Stimulated activated CD8-positive, alpha-beta memory T cell treated with anti-CD3 and anti-CD28 coated beads, Interleukin-15, amount 100 ng/mL, for 48 hours (primary cell): ENCODE measurements around the gene POU2F1.

Experiments
- DNase-seq, 2 donors: peaks; one replicate each; pipeline ENCODE4 v3.0.0-alpha.2; 2020; ENCODE audit warnings: low read depth in 2 of 2

The POU2F1 gene

DNA sequence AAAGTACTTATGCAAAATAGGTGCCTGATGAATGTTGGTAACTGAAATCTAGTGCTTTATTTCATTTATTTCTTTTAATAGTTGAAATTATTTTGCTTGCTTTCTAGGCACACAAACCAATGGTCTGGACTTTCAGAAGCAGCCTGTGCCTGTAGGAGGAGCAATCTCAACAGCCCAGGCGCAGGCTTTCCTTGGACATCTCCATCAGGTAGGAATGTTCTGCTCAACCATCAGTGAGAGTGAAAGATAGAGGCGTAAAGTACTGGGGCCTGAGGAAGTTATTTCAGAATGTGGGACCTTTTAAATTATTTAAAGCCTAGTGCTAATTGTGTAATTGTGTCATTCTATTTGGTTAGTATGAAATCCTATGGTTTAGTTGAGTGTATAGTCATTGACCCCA lies 144.7 kb downstream of the POU2F1 start:
- DNase-seq: no peak

DNA sequence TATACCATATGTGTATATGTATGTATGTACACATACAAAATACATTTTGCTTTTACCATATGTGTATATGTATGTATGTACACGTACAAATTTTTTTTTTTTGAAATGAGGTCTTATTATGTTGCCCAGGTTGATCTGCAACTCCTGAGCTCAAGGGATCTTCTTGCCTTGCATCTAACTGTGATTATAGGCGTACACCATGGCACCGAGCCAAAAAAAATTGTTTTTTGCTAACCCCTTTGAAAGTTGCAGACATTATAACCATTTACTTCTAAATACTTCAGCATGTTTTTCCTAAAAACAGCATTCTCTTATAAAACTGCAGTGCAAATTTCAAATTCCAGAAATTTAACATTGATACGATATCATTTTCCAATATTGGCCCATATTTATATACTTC lies 147.0 kb downstream of the POU2F1 start:
- no peak for DNase-seq

DNA sequence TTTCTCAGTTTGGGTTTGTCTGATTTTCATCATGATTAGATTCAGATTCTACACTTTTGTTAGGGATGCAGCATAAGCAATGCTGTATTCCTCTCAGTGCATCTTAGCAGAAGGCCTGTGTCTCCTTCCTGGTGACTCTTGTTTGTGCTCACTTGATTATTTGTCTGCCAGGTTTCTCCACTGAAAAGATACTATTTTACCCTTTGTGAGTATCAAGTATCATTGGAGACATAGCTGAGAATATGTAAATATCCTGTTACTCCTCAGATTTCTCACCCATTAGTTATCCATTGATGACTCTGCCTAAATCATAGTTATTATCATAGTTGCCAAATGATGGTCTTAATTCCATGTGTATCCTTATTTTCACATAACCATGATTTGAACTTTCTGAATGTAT lies 148.5 kb downstream of the POU2F1 start:
- no peak for DNase-seq

DNA sequence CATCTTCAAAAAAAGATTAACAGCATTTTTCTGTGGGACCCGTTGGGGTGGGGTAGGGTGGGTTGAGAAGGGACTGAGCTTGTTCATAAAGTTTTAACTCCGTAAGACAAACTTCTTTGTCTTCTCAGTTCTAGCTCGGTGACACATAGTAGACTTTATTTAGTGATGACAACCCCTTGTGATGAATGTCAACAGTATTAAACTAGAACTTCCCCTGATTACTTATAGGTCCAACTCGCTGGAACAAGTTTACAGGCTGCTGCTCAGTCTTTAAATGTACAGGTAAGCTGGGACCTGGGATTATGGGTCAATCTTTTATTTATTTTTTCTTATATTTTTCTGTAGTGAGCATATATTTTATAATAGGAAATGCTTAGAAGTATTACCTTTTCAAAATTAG lies 149.2 kb downstream of the POU2F1 start:
- no peak for DNase-seq

DNA sequence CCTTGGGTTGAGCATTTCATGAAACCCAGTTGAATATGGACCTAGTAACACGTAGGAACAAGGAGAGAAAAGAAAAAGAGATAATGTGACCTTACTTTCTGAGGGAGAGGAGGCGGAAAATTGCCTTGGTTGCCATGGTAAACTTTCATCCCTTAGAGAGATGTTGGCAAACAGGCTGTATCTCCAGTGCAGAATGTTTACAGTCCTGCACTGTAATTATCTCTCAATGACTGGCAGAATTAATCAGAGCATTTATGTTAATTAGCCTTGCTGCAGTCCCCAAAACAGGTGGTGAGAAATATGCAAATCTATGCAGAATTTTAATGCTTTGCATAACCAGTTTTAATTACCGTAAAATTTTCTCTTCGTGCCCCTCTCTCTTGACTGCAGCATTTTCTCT lies 150.3 kb downstream of the POU2F1 start:
- no peak for DNase-seq

DNA sequence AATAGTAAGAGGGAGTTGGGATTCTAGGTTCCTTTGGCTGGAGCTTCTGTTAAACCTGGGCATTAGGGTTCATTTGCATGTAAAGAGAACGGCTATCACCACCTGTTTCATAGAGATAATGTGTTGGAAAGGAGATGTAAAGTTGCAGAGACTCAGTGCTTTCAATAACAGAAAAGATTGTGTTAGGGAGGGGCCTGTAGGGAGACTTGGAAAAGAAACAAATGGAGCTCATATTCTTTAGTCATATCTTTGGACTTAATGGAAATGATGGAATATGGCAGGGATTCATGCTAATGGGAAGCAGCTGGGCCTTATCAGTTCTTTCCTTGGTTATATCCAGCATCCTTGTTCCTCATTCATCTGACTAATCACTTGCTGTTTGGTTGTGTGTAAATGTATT lies 152.7 kb downstream of the POU2F1 start:
- no peak for DNase-seq

DNA sequence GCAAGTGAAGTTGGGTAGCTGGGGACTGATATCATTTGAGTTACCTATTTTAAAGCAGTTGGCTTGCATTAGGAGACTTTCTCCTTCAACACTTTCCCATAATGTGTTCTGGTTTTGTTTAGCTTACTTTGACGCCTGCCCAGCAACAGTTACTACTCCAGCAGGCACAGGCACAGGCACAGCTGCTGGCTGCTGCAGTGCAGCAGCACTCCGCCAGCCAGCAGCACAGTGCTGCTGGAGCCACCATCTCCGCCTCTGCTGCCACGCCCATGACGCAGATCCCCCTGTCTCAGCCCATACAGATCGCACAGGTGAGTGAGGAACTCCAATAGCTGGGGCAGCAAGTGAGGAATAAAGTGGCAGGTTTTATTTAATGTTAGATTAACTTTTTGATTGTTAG lies 153.3 kb downstream of the POU2F1 start:
- DNase-seq: no peak

DNA sequence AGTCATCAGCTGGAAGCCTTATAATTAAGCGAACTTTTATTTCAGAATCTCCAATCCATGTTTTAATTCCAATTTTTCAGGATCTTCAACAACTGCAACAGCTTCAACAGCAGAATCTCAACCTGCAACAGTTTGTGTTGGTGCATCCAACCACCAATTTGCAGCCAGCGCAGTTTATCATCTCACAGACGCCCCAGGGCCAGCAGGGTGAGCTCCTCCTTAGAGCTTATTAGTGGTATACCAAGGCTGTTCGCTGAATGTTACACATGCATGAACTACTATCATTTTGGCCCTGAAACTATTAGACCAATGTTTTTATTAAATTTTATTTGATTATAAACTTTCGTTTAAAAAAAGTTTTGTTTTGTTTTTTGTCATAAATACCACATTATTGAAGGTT lies 155.3 kb downstream of the POU2F1 start:
- no peak for DNase-seq

DNA sequence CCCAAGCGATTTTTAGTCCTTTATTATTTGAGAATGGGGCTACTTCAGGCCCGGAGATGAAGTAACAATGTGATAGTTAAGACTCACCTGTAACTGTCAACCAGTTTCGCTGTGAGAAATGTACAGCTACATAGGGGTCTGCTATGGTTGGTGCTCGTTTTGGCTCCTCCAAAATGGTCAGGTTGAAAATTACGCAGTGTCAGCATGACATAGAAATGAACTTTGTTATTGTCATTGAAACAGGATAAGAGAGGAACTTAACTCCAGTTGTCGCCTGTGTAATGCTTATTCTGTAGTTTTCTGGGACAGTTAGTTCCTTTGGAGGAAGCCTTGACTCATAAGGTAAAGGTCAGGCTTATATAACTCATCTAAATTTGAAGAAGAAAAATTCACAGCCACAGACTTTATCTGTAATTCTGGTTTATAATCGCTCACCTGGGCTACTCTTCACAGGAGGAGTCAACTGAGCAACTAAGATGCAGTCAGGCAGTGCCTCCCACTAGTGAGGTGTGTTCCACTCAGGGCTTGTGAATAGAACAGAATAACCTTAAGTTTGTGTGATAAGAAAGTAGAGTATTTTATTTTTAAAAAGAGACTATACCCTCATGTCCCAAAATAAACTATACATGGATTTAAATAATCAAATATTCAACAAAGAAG lies 166.7 kb downstream of the POU2F1 start:
- no peak for DNase-seq

DNA sequence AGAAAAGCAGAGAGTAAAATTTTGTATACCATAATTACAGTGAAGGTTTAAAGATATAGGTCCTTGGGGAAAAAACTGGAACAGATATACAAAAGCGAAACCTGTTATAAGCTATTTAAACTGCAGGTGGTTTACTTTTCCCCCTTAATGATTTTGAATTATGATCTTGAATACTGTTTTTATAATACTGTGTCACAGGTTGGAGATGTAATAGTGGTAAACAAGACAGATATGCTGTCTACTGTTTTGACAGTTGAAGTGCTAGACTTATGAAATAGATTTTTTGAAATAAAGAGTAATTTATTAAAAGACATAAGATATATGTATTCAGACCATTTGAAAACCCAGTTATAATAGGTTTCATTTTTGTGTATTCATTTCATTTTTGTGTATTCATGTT lies 168.3 kb downstream of the POU2F1 start:
- DNase-seq: no peak

DNA sequence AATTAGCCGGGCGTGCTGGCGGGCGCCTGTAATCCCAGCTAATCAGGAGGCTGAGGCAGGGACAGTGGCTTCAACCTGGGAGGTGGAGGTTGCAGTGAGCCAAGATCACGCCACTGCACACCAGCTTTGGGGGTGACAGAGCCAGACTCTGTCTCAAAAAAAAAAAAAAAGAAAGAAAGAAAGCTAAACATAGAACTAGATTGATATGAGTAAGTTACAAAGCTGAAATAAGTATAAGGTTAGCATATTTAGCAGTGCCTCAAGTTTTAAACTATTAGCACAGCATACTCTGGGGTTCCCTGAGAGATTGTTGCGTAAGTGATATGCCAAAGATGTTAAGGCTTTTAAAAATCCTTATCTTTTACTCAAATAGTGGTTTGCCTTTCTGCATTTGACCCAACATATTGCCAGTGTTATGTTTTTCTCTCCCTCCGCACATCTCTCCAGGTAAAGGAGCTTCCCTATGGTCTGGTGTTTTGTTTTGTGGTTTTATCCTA lies 171.6 kb downstream of the POU2F1 start:
- DNase-seq: no peak

DNA sequence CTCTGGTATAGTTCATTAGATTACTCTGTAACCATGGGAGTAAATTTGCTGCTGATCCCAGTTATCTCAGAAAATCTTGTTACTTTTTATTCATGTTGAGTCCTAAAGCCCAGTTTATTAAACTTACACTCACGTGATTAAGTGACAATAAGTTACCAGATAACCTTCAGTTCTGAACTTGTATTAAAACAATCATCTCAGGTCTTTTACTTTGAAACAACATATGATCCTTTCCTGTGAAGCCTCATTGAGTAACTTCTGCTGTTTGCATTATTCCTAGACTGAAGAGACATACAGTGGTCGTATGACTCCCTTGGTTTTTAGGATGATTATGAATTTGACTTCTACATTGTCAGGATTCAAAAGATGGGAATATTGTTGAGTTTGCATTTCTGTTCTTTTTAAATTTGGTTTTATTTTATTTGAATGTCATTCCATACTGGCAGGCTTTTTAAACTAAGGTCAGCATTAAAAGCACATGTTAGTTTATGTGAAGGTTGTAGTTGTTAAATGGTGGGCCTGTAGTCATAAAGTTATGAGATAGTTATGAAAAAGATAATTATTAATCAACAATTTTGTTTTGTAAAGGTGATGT lies 179.8 kb downstream of the POU2F1 start:
- DNase-seq: no peak

DNA sequence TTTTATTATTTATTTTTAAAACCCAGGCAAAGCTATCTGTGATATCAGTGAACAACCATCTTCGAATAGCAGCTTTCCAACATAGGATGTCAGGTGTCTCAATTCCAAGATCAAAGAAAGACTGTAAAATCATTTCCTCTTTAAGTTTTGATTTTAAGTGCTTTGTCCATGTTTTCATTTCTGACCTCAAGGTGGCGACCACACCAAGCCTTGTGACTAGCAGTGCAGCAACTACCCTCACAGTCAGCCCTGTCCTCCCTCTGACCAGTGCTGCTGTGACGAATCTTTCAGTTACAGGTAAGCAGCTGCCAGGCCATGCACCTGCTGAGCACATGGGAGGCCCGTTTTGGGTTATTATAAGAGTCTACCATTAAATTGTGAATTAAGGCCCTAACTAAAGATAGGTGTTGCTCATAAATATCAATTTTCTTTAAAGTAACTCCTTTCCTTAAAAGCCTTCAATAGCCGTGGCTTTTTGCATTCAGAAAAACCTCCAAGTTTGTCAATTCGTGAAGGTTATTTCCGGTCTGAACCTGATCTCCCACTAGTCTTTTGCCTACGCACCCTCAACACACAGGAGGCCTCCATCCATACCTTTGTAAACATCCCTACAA lies 180.7 kb downstream of the POU2F1 start:
- DNase-seq: no peak

DNA sequence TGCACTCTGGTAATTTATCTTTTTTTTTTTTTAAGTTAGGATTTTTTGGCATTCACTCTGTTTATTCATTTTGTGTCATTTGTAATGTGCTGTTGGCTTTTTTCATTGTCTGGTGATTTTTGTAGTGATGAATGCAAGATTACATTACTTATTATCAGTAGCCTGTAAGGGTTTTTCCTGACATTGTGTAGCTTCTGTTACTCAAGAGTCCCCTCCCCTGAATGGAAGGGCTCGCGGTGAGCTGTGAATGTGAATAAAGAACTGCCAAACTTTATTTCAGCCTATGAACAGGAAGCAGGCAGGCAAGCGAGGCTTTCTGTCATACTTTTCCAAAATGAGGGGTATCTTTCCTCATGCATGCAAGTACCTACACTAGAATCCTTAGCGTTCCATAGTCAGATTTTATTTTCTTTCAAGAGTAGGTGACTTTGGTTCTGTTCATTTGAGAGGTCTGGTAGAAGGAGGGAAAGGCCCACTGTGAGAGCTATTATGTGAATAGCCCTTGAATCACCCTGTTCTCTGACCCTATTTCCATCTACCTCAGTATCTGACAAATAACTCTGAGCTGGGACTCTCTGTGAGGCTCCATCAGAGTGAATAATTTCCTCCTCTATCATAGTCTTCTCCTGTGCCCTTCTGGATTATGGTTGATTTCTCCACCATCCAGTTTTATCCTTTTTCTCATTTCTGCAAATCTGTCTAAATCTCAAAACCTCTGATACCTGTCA lies 183.6 kb downstream of the POU2F1 start:
- no peak for DNase-seq

DNA sequence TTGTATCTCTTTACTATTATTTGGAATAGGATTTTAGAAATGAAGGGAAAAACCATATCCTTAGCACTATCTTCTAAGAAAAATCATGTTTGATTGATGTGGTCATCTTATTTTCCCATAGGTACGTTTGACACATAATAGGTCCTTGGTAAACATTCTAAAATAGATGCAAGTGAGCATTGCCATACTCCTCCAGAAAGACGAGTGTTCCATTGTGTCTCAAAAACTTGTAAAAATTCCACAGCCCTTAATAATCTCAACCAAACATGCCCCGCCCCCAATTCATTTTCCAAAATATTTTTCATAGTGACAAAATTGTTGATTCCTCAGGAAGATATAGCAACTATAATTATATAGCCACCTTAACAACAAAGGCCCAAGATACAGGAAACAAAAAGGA lies 184.2 kb downstream of the POU2F1 start:
- DNase-seq: no peak

DNA sequence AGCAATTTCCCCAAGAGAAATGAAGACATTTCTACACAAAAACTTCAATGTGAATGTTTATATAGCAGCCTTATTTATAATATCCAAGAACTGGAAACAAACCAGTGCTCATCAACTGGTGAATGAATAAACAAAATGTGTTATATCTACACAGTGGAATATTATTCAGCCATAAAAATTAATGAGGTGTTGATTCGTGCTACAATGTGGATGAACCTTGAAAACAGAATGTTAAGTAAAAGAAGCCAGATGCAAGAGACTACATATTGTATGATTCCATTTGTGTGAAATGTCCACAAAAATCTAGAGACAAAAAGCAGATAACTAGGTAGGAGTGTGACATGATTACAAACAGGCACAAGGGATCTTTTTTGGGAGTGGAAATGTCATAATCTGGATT lies 187.7 kb downstream of the POU2F1 start:
- no peak for DNase-seq

DNA sequence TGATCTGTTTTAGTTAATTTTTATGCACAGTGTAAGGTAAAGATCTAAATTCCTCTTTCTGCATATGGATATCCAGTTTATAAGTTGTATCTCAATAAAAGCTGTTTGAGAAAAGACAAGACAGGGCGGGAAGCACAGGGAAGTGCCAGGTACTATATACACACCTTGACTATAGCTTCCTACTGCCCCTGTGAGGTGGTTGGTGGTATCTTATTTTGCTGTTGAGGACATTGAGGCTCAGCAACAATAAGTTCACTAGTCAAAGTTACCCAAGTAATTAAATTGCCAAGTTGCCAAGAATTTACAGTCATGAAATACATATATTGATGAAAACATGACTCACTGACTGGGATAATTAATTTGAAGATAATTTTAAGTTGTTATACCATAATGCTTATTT lies 188.5 kb downstream of the POU2F1 start:
- DNase-seq: no peak

DNA sequence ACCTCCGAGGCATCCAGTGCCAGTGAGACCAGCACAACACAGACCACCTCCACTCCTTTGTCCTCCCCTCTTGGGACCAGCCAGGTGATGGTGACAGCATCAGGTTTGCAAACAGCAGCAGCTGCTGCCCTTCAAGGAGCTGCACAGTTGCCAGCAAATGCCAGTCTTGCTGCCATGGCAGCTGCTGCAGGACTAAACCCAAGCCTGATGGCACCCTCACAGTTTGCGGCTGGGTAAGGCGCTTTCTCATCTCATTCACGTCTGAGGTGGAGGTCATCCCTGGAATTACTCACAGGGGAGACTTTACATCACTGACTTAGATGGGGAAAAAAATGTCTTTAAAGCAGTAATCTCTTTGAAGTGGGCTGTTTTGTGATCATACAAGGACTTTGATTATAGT lies 191.4 kb downstream of the POU2F1 start:
- peak in 1 of 2 donors; percentile 20 for DNase-seq

DNA sequence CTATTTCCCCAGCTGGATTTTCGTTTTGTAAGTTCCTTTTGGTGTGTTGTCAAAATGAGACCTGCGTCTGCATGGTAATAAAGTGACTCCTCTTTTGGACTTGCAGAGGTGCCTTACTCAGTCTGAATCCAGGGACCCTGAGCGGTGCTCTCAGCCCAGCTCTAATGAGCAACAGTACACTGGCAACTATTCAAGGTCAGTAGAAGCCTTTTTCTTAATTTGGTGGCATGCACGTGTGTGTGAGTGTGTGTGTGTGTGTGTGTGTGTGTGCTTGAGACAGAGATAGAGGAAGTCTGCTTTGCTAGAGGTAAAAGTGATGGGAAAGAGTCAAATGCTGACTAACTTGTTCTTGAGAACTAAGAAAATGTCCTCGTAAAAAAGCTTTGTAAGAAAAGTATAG lies 192.2 kb downstream of the POU2F1 start:
- no peak for DNase-seq

DNA sequence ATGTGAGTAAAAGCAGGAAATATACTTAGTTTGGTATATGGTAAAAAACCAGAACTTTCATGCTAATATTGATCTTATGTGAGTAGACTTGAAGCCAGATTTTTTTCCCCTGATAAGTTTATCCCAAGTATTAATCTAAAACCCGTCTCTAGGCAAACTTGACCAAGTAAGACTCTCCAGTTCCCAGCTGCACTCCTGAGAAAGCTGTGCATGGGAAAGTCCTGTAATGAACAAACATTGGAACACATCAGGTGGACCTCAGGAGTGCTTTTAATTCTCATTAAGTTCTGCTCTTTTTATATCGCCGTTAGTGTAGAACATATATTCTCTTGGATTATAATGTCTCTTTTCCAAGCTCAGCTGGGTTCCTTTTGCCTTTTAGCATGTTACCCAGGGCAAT lies 192.6 kb downstream of the POU2F1 start:
- DNase-seq: no peak

DNA sequence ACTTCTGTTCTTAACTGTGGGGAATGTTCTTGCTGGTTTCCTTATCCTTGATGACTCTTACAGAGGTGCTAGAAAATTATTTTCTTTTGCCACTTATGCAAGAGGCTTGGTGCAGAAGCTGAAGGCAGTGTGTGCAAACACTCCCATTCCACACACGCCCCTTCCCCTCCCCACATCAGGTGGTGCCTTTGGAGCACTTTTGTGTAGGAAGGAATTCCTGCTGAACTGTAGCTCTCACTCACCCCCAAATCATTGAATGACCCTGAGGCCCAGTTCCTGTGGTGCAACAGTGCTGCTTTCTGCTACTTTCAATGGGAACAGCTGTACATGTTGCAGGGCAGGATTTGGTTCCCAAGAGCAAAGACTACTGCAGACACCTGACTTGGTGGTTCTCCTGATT lies 195.8 kb downstream of the POU2F1 start:
- DNase-seq: no peak

DNA sequence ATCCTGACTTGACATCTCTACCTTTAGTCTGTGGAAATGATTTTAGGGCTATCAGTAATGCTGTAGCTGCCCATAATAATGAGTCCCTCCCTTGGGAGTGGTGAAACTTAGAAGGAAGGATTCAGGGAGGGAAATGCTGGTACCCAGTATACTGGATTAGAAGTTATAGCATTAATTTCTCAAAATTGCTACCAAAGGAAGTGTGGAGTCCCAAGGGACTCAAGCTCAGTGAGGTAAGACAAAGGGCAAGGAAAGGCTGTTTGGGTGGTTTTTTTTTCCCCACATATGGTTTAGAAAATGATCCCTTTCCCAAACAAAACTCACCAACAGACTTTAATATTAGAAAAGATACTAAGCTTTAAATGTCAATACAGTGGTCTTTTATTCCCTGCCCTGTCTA lies 197.7 kb downstream of the POU2F1 start:
- no peak for DNase-seq

DNA sequence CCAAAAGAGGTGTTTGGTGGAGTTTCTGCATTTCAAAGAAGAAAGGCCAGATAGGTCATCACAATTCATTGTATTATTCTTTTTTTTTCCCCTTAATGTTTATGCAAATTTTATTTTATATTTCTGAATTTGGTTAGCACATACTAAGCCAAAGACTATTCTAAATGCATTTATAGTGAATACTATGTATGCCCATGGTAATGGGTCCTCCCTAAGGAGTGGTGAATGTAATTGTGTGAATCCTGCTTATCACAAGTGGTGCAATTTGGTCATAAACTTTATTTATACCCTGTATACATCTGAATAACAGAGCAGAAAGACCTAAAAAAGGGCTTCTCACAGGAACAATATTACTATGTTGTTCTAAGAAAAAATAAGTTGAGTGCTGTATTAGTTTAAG lies 198.6 kb downstream of the POU2F1 start:
- no peak for DNase-seq
